Kidney capillary endothelial cell (primary cell): ENCODE measurements around the gene ECHDC3.

Source experiments
- DNase-seq: peaks from one replicate; pipeline ENCODE4 v3.0.0-alpha.2; 2018; ENCODE audit warnings: low spot score

Gene ECHDC3

GRCh38 chr10:11787374-11787773 lies 45.2 kb downstream of the ECHDC3 start:
- DNase-seq, result no peak

DNA sequence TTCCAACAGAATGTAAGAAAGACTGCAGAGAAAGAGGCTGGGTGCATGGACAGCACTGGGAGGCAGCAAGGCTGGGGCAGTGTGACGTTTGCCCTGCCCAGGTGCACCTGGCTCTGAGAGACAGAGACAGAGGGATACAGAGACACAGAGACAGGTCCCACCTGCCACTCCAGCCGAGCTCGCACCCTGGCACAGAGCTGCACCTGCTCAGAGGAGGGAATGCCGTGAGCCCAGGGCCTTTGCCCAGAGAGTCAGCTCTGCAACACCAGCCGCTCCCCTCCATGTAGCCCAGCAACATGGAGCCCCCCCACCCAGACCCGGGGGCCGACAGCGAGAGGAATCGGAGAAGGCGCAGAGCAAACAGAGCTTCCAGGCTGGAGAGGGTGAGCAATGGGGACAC lies 45.7 kb downstream of the ECHDC3 start:
- DNase-seq, result no peak

DNA sequence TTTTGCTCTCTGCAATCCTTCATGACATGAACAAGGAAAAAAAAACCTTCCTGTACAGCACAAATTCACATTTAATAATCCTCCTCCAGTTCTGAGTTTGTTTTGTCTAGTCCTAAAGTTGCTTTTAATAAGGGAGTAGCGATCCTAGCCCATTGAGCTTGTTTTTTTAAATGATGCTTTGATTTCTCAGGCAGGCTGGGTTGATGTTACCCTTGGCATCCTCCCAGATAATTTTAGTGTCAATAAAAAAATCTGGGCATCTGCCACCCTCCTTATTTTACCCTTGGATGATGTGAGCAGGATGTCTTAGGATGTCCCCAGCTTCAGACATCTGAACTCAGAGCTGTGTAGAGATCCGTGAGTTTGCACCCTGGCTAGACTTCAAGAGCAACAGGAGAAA lies 47.1 kb downstream of the ECHDC3 start:
- no peak for DNase-seq

DNA sequence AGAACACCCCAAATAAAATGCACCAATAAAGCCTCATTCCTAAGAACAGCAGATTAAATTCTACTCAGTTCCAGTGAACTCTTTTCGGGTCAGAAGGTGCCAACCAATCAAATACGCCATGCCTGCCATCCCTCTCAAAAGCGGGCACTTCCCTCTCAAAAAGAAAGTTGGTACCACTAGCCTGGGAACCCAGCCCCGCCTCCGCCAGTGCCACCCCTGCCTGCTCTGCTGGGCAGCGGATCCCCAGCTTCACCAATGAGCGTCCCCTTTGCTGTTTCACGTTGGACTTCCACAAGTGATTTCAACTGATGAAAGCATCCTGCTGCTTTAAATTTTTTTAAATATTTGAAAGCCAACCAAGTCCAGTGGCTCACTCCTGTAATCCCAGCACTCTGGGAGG lies 47.8 kb downstream of the ECHDC3 start:
- no peak for DNase-seq

GRCh38 chr10:11793762-11794479 lies 51.7 kb downstream of the ECHDC3 start:
- DNase-seq, result peak; percentile 49

GRCh38 chr10:11794566-11794965 lies 52.4 kb downstream of the ECHDC3 start:
- DNase-seq, result no peak

DNA sequence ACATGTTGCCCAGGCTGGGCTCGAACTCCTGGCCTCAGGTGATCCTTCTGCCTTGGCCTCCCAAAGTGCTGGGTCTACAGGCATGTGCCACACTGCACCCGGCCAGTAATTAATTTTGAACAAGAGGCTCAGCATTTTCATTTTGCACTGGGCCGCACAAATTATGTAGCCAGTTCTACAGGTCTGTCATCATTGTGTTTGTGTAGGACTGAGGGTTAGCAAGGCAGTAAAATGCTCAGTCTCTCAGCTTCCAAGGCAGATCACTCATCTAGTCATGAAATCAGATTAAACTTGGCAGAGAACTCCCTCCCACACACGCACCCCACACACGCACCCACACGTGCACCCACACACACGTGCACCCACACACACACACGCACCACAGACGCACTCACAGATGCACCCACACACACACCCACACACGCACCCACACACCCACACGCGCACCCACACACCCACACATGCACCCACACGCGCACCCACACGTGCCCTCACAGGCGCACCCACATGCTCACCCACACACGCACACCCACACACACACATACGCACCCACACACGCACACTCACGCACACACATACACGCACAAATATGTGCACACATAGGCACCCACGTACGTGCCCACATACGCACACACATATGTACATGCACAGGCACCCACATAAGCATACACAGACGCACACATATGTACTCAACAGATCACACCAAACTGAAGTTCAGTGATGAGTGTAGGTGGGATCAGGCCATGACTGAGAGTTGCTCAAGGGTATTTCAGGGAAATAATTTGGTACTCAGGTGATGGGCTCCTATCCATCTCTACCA lies 53.1 kb downstream of the ECHDC3 start:
- no peak for DNase-seq

GRCh38 chr10:11796474-11796873 lies 54.3 kb downstream of the ECHDC3 start:
- DNase-seq, result no peak

- DNase-seq, result no peak
These were observed 55.1 kb downstream of the ECHDC3 start for GRCh38 chr10:11797281-11797680.

- no peak for DNase-seq
These were observed 55.9 kb downstream of the ECHDC3 start for GRCh38 chr10:11797847-11798633.

DNA sequence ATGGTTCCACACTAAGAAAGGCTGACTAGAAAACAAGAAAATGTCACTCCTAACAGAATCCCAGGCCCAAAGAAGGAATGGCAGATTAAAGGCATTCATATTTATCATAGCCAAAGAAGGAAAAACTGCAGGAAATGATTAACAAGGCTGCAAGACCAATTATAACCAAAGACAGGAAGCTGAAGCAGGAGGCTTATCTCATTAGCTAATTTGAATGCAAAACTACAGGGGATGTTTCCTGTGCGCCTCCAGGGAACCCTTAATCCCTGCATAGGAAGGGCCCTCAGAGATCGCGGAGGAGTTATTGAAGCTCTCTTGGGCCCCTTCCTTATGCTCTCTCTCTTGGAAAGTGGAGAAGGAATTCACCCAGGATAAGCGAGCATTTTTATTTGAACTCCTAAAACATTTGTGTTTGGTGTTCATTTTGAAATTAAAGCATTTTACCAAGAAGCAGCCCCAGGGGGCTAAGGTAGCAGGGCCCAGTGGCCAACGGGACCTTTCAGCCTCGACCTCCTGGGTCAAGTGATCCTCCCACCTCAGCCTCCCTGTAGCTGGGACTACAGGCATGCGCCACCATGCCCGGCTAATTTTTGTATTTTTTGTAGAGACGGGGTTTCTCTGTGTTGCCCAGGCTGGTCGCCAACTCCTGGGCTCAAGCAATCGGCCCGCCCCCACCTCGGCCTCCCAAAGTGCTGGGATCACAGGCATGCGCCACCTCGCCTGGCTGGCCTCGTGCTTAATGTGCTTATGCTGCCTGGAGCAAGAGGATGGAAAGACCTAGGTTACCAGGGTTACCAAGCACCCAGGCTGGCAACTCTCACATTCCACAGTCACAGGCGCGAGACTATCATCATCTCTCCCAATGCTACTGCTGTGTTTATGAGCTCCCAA lies 56.9 kb downstream of the ECHDC3 start:
- DNase-seq, result peak; percentile 53

- DNase-seq, result no peak
These were observed 57.5 kb downstream of the ECHDC3 start for GRCh38 chr10:11799736-11800080.

GRCh38 chr10:11804336-11804735 lies 62.2 kb downstream of the ECHDC3 start:
- no peak for DNase-seq

GRCh38 chr10:11805792-11806191 lies 63.6 kb downstream of the ECHDC3 start:
- no peak for DNase-seq

GRCh38 chr10:11806706-11807105 lies 64.5 kb downstream of the ECHDC3 start:
- DNase-seq, result no peak

GRCh38 chr10:11808808-11809207 lies 66.6 kb downstream of the ECHDC3 start:
- no peak for DNase-seq

DNA sequence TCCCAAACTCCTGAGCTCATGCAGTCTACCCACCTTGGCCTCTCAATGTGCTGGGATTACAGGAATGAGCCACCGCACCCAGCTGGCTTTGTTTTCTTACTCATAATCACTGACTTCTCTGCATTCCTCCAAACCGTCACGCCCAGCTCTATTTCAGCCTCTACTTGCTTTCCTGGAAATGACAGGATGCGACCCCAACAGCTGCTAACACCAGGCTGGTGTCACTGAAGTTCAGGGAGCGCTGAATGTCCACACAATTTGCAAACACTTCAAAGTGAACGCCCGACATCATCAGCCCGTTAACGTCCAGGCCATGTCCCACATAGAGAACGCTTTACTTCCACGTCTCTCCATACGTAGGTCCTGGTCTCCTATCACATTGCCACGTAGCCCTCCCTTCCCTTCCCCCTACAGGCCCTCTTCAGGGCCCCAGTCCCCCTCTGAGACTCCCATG lies 68.2 kb downstream of the ECHDC3 start:
- peak; percentile 47 for DNase-seq

GRCh38 chr10:11810973-11811372 lies 68.8 kb downstream of the ECHDC3 start:
- DNase-seq, result no peak

- DNase-seq, result no peak
These were observed 71.0 kb downstream of the ECHDC3 start for GRCh38 chr10:11813177-11813576.
